Glomerular visceral epithelial cell (primary cell): Measurements from ENCODE around the gene BAG2.

Experiments used
- DNase-seq: peaks from one replicate; pipeline ENCODE4 v3.0.0-alpha.2; 2016; ENCODE audit errors: extremely low spot score

Gene BAG2

DNA sequence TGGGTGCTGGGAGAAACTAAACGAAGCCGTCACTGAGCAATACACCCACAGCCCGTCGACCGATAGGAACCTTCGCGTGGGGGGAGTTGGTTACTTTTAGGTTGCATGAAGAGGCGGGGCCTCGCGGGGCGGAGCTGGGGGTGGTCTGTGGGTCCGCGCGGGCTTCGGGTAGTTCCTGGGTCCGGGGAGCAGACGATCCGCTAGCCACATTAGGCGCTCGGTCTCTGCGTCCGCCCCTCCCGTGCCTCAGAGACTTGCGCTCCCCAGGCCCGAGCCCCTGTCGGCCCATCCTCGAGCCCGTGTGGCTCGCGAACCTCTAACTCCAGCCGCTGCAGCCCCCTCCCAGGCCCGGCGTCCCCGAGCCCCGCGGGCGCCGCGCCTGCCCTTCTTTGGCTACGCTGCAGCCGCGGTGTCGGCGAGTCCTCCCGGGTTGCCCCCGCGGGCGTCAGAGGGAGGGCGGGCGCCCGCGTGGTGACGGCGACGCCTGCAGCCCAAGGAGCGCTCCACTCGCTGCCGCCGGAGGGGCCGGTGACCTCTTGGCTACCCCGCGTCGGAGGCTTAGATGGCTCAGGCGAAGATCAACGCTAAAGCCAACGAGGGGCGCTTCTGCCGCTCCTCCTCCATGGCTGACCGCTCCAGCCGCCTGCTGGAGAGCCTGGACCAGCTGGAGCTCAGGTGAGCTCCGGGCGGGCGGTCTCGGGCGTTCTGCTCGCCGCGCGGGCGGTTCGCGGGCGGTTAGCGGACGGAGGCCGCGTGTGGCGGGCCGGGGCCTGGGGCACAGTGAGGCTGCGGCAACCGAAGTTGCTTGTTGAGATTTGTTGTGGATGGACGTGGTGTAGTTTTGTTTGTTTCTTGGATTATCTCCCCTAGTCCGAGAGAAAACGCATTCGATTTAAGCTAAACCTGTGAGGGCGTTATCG, at the start of gene BAG2:
TSS of gene BAG2 (plus strand) at position 191 of the 920 bp plus-strand sequence. CDS start at position 563, 372 bp downstream.
- DNase-seq: peak; percentile 91

DNA sequence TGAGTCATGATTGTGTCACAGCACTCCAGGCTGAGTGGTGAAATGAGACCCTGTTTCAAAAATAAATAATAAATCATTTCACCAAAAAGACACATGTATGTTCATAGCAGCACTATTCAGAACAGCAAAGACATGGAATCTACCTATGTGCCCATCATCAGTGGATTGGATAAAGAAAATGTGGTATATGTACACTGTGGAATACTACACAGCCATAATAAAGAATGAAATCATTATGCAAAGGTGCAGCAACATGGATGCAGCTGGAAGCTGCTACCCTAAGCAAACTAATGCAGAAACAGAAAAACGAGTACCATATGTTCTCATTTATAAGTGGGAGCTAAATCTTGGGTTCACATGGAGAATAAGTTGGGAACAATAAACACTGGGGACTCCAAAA, 49.0 kb upstream of the BAG2 start:
- DNase-seq: no peak

DNA sequence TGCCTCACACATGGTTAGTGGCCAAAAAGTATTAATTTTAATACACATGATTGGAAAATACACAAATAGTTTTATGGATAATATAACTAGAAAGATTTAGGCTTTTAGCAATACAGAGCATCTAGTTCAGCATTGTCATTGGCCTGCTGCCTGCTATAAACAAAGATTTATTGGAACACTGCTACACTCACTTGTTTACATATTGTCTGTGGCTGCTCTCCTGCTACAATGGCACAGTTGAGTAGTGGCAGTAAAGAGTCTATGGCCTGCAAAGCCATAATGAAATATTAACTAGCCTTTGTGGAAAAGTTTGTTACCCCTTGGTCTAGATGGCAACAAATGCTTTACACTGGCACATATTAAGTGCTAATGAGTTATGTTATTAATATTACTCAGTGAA, 44.4 kb upstream of the BAG2 start:
- DNase-seq: no peak

DNA sequence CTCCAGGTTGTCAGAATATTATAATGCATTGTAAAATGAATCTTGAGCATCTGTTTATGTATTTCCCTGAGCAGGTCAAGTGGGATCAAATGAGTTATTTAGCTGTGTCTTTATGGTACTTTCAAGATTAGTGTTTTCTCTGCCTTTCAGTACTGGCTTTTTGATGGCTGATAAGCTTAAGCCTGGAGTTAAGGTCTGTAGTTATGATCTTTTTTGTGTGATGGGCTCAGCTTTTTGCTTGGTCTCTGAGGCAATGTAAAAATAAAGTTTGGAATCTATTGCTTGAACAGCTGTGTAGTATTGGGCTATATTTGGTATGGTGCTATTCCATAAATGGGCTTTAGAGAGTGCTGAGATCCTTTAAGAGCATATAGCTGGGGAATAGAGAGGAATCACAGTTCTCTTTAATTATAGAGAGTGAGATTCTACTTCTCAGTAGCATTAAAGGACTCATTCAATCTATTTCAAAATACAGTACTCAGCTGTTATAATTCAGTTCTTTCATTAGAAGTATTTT, 41.4 kb upstream of the BAG2 start:
- no peak for DNase-seq

DNA sequence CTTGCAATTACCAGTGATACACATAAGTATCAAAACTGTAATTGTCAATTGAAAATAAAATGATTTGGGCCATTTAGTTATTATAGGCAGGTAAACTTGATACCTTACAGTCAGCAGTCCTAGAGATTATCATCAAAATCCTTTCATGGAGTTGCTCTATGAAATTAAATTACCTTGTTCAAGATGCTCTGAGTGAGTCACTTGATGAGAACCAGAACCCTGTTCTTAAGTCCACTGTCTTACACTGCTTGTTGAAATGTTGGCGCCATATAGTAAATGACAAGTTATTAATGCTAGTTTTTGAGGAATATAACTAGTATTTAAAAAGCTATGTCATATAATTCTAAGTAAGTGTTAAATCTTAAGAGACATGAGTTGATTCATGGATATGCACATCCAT, 37.2 kb upstream of the BAG2 start:
- DNase-seq: no peak

DNA sequence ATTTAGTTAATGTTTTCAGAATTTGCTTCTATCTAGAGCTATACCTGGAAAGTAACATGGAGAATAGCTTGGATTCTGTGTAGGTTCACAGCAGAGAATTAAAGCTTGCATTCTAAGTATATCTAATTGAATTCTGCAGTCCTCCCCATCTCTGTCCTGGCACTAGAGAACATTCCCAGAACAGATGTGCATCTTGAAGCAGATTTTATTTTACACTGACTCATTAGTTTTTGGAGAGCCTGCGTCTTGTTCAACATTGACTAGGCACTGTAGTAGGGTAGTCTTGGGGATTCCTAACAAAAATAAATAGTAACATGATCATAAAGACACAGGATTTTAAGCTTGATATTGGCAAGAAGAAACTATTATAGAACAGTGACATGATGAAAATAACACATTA, 36.2 kb upstream of the BAG2 start:
- DNase-seq: no peak

DNA sequence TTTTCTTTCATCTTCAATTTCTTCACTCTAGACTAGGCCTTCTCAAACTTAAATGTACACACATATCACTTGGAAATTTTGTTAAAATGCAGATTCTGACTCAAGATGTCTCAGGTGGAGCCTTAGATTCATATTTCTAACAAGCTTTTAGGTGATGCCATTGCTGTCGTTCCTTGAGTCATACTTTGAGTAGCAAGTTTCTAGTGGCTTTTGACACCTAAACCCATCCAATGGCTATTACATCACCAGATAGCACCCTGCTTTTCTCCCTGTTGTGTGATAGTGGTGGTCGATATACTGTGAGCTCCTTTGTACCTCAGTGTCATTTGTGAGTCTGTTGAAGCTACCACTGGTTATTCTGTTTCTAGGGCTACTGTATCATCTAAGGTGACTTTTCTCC, 34.8 kb upstream of the BAG2 start:
- no peak for DNase-seq

DNA sequence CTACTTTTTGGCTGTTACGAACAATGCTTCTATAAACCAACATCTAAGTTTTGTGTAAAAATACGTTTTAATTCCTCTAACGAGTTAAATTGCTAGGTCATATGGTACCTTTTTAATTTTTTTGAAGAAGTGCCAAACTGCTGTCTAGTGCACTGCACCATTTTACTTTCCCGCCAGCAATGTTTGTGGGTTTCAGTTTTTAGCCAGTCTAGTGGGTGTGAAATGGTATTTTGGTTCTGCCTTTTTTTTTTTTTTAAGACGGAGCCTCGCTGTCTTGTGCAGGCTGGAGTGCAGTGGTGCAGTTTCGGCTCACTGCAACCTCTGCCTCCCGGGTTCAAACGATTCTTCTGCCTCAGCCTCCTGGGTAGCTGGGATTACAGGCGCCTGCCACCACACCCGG, 34.1 kb upstream of the BAG2 start:
- DNase-seq: no peak

DNA sequence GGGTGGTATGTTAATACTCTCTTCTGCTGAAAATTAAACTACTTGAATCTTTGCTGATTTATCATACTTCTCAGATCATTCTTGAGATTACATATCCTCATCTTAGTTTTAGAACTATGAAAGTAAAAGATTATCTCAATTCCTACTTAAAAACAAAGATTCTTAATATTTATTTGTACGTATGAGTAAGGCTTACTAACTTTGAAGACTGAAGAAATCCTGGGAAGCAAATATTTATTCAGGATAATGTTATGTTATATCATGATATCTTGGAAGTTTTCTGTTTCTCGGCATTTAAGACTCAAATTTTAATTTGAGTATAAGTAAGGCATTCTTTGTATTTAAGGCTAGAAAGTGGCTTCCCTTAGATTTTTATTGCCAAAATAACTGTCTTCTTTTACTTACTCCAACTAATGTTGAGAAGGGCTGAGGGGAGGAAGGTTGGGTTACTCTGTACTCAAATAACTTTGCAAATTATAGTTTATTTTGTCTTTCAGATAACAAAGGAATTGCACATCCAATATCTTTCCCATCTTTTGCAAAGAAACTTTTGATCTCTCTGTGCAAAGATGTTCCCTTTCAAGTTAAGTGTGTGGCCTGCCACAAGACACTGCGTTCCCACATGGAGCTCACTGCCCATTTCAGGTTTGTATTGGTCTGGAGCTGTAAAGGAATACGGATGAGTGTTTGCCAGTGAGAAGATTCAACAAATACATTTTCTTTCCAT, 30.5 kb upstream of the BAG2 start:
- no peak for DNase-seq

DNA sequence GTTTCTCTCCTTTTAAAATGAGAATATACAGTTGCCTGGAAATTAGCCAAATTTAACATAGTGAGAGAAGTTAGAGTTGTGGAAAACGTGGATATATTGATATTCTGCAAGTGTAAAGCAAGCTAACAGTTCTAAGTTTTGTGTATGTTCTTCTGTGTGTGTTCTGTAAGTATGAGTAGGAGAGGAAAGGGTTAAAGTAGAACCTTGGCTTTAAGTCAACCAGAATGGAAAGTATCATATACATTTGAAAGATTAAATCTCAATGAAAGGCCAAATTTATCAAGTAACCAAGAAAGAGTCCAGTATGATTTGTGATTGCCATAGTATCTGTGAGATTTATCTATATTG, 30.0 kb upstream of the BAG2 start:
- no peak for DNase-seq

DNA sequence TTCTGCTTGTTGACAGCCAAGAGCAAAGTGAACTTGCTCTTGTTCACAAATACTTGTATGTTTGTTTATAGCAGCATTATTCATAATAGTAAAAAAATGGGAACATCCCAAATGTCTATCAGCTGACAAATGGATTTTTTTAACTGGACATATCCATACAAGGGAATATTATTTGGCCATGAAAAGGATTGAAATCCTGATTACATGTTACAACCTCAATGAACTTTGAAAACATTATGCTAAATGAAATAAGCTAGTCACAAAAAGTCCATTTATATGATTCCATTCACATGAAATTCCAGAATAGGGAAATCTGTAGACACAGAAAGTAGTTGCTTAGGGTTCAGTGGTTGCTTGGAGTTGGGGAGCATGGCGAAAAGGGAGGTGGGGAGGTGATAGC, 28.4 kb upstream of the BAG2 start:
- no peak for DNase-seq

DNA sequence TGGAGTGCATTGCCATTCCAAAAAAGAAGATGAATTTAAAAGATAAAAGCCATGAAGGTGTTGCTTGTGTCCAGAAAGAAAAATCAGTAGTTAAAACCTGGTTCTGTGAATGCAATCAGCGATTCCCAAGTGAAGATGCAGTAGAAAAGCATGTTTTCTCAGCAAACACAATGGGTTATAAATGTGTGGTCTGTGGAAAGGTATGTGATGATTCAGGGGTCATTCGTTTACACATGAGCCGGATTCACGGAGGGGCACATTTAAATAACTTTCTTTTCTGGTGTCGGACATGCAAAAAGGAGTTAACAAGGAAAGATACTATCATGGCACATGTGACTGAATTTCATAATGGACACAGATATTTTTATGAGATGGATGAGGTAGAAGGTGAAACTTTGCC, 24.7 kb upstream of the BAG2 start:
- no peak for DNase-seq

DNA sequence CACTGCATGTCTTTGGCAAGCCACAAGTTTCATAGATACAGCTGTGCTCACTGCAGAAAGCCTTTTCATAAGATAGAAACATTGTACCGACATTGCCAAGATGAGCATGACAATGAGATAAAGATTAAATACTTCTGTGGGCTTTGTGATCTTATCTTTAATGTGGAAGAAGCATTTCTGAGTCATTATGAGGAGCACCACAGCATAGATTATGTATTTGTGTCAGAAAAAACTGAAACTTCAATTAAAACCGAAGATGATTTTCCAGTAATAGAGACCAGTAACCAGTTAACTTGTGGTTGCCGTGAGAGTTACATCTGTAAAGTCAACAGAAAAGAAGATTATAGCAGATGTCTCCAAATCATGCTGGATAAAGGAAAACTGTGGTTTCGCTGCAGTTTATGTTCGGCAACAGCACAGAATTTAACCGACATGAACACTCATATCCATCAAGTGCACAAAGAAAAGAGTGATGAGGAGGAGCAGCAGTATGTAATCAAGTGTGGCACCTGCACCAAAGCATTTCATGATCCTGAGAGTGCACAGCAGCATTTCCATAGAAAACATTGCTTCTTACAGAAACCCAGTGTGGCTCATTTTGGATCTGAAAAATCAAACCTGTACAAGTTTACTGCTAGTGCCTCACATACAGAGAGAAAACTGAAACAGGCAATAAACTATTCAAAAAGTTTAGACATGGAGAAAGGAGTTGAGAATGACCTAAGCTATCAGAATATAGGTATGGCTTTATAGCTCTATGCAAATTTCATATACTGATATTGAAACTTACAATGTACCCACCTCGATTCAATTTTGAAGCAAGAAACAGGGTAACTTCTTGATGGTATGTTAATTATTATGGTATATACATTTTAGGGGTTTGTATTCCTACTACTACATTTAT, 23.9 kb upstream of the BAG2 start:
- no peak for DNase-seq

DNA sequence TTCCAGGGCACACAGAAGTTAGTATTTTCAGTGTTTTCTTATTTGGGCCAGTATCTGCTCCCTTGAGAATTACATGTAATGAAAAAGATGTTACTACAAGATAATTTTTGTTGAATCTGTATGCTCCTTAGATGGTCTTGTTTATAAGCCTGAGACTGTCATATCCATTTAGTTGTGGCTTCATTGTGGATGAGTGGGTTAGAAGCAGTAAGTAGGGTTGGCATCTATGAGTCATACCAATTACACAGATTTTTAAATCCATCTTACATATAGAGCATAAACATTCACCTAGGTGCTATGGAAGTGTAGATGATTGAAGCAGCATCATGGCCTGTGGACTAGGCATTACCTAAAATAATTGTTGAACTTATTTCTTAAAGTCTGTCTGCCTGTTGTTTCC, 13.5 kb upstream of the BAG2 start:
- DNase-seq: peak; percentile 6

DNA sequence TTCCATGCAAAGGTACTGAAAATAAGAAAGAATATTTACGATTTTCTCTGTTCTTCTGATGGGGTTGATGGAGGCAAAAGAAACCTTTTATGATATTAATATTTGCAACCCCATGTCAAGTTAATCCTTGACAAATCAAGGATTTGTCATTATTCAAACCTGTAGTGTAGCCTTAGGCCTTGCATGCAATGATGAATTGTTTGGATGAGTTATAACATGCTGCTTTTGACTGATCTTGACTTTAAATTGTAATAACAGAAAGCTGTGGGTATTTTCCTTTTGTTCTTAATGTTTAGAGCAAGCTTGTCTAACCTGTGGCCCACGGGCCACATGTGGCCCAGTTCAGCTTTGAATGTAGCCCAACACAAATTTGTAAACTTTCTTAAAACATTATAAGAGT, 13.0 kb upstream of the BAG2 start:
- no peak for DNase-seq

DNA sequence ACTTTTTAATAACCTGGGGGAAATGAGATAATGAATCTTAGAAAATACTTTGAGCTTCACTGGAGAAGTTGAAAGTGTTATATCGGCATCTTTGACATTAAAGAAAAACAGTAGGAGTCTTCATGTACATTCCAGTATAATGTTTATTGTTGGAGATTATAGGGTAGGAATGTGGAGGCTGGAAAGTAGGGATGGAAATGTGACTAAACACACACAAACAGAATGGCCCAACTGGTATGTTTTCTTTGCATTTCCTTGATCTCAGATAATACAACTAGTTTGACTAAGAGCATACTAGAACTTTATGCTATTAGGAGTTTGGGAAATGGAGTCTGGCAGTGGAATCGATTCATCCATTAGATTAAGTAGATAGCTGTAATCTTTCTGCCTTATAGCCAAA, 10.1 kb upstream of the BAG2 start:
- DNase-seq: no peak

DNA sequence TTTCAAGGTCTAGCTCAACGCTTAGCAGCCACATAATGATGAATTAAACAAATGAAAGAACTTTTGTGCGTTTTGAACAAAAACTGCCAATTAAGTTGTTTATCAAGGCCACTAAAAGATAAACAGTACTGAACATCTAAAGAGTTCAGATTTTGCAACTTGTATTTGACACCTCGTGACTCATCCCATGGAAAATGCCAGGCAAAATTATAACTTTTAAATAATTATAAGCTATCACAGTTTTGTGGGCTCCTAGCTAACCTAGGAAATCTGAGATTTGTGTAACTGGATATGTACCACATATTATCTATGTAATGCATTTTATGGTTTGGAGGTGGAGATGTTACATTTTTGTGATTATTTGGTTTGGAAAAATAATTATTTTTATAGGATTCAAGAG, 9.6 kb upstream of the BAG2 start:
- DNase-seq: no peak

DNA sequence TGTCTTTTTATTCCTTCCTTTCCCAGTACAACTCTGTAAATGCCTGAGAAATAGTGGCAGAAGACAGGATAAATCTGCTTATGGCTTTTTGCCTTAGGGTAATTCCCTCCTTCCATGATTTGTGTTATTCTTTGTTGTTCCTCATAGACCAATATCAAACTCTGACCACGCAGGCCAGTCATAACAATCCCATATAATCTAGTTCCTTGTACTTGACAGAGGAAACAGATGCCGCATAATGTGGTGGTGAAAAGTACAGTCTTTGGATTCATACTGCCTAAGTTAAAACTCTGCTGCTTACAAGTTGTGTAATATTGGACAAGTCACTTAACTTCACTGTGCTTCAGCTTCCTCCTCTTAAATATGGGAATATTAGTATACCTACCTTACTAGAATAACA, 8.2 kb upstream of the BAG2 start:
- DNase-seq: no peak

DNA sequence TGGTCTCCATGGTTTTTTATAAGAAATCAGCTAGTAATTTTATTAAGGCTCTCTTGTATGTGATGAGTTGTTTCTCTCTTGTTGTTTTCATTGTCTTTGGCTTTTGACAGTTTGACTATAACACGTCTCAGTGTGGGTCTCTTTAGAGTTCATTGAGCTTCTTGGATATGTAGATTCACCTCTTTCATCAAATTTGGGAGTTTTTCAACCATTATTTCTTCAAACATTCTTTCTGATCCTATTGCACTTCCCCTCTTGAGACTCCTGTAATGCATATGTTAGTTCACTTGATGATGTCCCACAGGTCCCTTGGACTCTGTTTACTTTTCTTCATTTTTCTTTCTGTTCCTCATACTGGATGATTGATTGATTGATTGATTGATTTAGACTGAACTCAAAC, 7.0 kb upstream of the BAG2 start:
- DNase-seq: no peak

DNA sequence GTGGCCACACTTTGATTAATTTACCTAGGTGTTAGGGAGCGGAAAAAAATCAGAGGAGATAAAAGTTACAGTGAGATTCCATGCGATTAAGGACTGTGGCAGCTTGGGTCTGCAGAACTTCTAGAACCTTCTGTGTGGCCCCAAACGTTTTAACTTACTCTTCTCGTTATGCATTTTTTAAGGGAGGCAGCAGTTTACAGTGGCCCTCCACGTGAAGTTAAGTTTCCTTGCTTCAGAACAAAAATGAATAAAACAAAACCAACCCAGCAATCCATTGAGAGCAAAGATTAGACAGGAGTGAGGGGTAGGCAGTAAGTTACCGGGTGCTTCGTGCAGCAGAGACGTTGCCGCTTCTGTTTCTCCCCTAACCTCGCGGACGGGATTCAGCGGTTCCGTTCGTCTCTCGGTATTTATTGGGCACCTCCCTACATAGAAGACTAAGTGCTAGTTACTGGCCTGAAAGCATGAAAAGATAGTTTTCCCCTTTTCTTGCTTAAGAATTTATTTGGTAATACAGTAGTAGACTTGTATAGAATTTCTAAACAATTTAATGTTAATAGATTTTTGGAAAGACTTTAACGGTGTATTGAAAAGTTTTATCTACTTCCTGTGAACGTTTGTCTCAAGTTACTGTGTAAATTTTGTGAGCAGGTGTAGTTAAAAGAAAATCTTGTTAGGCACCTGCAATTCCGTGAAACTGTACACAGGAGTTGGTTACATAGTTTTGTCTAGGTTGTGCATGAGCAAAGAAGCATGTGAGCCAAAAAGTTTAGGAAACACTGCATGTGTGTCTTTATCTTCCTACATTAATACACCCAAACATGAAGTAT, 1.1 kb downstream of the BAG2 start:
- DNase-seq: peak; percentile 39

DNA sequence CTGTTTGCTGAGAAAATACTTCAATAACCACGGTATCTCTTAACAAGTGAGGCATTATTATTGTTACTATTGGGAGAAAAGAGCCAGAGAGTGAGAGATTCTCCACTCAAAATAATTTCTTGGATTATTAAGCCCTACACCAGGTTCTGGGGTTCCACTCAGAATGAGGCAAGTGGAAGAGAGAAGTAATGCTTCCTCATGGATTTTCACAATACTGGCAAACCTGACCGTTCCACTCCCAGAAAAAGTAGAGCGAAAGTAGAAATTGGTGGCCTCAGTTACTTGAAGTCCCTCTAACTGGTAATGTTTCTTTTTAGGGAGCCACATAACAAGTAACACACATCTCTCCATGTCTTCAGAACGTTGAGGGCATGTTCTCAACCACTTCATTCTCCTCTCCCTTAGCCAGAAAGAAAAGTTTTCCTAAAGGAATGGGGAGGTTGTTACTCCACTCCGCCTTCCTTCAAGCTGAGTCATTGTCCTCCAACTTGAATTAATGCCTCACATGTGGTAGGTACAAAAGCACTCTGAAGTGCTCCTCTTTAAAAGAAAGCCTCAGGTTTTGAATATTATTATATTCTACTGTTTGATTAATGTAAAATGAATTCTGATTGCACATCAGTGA, 1.9 kb downstream of the BAG2 start:
- peak; percentile 63 for DNase-seq
